Ishikawa (cell line): ENCODE measurements around the gene DYRK1B.

Experiments used
- MAX ChIP-seq: IDR thresholded peaks from 2 replicates; pipeline ENCODE4 v1.6.1; 2012
- TAF1 ChIP-seq: IDR thresholded peaks from 2 replicates; pipeline ENCODE4 v1.6.1; 2012; ENCODE audit warnings: low read depth, mild to moderate bottlenecking

- TF ChIP-seq TAF1 (no peak), MAX (no peak)
Observed at GRCh38 chr19:39830847-39831246, 3.1 kb downstream of the DYRK1B start.
